NCI-H2081 (cell line): Measurements from ENCODE around the gene MPP3.
A peak's percentile ranks its signal among the peaks of the same experiment; 100 is the strongest.
"Not testable (repeated sequence)": the region's sequence is repeated elsewhere in the genome, so short reads cannot be mapped to it uniquely, and the experiment has no call there.

Source experiments
- DNase-seq, 2 experiments: peaks; one replicate each; lab custom pipeline; 2025; lab: John Stamatoyannopoulos, UW

The MPP3 gene, protein sequence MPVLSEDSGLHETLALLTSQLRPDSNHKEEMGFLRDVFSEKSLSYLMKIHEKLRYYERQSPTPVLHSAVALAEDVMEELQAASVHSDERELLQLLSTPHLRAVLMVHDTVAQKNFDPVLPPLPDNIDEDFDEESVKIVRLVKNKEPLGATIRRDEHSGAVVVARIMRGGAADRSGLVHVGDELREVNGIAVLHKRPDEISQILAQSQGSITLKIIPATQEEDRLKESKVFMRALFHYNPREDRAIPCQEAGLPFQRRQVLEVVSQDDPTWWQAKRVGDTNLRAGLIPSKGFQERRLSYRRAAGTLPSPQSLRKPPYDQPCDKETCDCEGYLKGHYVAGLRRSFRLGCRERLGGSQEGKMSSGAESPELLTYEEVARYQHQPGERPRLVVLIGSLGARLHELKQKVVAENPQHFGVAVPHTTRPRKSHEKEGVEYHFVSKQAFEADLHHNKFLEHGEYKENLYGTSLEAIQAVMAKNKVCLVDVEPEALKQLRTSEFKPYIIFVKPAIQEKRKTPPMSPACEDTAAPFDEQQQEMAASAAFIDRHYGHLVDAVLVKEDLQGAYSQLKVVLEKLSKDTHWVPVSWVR

GRCh38 chr17:43832976-43833829 lies at the start of gene MPP3:
Gene MPP3, minus strand, starts transcription at chr17:43833146. Its CDS starts 1,240 bp downstream, at chr17:43831906.
- DNase-seq = peak; percentile 62 to 70

- no peak for DNase-seq
Measured at GRCh38 chr17:43881758-43882505, 49.0 kb upstream of the MPP3 start.

DNA sequence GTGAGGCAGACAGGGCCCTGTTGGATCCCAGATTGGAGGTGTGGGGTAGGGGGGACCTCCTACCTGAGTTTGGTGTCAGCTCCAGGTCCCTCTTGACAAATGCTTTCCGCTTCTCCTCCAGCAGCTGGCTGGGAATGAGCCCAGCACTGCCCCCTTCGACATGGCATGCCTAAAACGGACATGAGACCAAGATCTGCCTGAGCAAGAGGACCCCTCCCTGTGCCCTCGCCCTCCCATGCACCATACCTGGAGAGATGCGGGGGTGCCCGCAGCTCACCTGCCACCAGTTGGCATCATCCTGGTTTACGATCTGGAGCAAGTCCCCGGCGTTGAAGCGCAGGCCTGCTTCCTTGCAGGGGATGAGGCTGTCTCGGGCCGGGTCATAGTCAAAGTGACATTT lies 48.2 kb upstream of the MPP3 start:
- DNase-seq = no peak

- DNase-seq = peak in 1 of 2 experiments; percentile 32
Measured at GRCh38 chr17:43880420-43880991, 47.6 kb upstream of the MPP3 start.

DNA sequence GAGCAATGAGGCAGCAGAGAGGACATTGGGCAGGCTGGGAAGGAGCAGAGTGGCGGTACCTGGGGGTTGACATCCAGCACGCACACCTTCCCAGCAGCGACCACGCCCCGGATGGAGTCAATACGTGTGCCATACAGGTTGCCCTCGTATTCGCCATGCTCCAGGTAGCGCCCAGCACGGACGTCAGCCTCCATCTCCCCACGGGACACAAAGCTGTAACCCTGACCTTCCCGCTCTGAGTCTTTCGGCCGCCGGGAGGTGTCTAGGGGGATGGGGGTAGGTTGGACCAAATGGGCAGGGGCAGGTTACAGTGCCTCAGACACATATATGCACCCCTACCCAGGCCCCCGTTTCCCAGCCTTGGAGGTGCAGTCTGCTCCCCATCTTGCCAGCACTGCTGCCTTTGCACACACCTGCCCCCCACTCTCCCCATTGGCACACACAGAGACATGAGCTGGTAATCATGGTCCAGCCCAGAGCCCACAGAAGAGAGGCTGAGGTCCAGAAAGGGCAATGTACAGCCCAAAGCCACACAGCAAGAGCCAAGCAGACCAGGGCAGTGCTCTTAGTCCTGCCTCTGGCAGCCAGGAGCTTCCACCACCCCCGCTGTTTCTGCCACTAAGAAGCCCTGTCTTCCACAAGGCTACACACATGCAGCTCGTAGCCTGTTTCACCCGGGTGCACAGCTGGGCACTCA lies 46.9 kb upstream of the MPP3 start:
- no peak for DNase-seq

DNA sequence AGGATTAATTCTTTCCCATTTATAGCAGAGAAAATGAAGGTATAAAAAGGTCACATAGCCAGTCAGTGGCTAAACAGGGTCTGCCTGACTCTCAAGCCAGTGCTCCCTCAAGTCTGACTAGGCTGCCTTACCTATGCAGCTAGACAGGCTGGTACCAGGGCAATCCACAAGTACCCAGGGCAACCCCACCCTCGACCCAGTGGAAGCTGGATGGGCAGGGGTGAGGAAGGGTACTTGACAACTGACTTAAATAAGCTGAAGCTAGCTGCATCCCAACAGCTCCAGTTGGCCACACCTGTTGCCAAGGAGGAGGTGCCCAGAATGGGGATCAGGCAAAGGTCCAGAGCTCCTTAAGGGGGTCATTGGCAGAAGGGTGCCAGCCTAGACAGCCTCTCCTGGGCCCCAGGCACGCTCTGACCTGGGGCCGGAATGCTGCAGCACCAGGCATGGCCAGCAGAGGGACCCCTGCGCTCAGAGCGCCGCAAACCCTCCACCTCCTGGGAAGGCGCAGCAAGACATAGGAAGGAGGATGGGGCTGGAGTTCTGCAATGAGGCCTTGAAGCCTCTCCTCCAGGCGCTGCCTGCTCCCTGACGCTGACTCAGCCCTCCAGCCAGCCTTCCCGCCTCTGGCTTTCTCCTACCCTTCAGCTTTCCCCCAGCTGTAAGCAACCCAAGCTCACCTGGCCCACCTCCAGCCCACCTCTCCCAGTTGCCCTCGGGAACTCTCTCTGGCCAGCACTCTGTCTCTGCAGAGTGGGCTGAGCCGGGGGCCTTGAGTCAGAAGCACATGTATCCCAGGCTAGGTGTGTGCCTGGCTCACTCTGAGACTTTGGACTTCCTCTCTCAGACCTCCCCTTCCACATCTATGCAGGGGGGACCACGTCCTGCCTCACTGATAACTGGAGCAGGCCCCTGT lies 45.6 kb upstream of the MPP3 start:
- DNase-seq = peak; percentile 48 to 60

- no peak for DNase-seq
Measured at GRCh38 chr17:43877451-43878155, 44.7 kb upstream of the MPP3 start.

- DNase-seq = no peak
Measured at GRCh38 chr17:43877031-43877430, 44.1 kb upstream of the MPP3 start.

DNA sequence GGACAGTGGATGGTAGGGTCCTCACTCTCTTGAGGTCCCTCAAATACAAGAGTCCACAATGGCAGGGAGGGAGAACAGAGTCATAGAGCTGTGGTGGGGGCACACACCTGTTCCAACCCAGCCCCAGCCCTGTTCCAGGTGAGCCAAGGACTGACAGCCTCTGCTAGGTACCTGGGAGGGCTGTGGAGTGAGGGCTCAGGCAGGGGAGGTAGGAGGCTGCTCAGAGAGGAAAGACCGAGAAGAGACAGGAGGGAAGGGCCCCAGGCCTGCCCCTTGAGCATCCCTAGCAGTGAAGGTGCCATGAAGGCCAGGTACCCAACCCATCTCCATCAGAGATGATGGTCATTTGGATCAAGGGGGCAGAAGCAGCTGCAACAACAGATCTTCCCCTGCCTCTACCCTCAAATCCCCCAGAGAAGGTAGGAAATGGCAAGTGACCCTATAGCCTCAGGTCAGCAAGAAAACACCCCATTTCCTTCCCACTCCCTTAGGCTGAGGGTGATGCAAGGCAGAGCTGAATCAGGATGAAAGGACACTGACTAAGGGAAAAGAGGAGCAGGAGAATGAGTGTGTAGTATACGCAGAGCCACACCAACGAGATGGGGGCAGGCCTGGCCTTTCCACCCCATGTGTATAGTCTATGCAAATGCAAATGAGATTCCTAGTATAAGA lies 42.7 kb upstream of the MPP3 start:
- DNase-seq = no peak

DNA sequence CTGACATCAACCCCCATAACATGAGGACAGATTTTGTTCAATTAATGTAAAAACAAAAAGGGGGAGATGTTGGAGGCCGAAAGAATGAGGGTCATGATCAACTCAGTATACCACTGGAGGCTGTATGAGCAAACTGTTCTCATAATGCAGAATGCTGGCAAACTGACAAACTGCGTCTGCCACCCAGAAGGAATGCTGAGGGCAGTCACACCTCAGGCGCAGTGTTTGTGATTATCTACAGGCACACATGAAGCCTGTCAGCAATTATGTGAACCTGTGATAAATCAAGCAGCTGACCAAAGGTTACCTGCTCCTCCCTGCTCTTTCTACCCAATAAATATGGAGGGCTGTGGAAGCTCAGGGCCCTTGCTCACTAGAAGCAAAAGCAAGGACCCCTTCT lies 41.3 kb upstream of the MPP3 start:
- peak in 1 of 2 experiments; percentile 8 for DNase-seq

GRCh38 chr17:43873815-43874214 lies 40.9 kb upstream of the MPP3 start:
- no peak for DNase-seq

- no peak for DNase-seq
Measured at GRCh38 chr17:43873091-43873490, 40.1 kb upstream of the MPP3 start.

DNA sequence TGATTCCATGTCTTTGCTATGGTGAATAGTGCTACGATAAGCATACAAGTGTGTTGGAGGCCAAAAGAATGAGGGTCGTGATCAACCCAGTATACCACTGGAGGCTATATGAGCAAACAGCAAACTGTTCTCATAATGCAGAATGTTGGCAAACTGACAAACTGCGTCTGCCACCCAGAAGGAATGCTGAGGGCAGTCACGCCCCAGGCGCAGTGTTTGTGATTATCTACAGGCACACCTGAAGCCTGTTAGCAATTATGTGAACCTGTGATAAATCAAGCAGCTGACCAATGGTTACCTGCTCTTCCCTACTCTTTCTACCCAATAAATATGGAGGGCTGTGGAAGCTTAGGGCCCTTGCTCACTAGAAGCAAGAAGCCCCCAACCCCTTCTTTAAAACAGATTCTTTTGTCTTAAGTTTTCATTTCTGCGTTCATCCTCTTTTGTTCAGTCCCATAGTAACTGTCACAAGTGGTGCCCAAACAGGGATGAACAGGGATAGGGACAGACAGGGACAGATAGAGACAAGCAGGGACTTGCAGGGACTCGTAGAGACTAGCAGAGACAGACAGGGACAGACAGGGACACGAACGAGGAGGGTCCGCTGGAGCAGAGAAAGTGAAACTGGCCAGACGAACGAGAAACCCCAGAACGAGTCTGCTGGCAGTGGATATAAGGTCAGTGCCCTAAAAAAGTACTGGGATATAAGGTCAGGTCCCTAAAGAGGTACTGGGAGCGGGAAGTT lies 39.2 kb upstream of the MPP3 start:
- DNase-seq = peak in 1 of 2 experiments; percentile 24

DNA sequence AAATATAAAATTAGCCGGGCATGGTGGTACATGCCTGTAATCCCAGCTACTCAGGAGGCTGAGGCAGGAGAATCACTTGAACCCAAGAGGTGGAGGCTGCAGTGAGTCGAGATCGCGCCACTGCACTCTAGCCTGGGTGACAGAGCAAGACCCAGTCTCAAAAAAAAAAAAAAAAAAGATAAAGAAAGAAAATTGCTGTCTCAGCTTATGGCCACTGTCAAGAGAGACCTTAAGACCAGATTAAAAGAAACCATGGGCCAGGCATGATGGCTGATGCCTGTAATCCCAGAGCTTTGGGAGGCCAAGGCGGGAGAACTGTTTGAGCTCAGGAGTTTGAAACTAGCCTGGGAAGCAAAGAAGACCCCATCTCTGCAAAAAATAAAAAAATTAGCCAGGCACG lies 36.1 kb upstream of the MPP3 start:
- not testable (repeated sequence) for DNase-seq

DNA sequence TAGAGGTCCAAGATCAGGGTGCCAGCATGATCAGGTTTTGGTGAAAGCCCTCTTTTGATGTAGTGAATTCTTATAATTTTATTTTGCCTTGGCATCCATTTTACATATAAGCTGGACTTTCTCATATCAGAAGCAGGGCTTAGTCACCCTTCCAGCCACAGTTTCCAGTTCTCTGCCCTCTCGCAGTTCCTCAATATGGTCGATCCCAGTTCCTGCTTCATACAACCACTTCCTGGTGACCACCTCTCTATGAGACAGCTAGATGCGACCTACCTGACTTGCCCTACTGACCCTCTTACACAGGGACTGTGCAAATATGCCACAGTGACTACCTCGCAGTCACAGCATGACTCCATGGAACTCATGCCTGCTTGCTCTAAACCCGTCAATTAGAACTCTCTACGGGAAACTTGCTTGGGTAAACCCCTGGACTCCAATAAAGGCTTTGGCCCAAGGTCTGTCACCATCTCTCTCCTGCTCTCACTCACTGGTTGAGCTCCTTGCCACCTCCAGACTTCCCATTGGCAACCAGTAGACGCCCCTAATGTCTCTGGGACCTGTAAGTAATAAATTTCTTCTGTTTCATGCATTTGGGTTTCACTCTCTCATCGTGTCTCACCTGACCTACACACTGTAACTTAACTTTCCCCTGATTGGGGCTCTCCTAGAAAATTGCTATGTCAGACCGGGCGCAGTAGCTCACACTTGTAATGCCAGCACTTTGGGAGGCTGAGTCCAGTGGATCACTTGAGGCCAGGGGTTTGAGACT lies 35.5 kb upstream of the MPP3 start:
- DNase-seq = no peak

GRCh38 chr17:43864161-43864984 lies 31.4 kb upstream of the MPP3 start:
- DNase-seq = no peak
